ENCODE data around the gene PPP2R5E.

GRCh38 chr14:63555572-63555971 is 12.4 kb upstream of the PPP2R5E start:
- TF ChIP-seq POLR2A (IDR thresholded peaks at IDR 0.05) (no peak), CTCF (IDR thresholded peaks at IDR 0.05) (no peak)

Data from right lobe of liver (tissue), 4 donors.